MCF 10A (cell line): ENCODE results near the gene AP3M1. TPM values are rescaled to one million over a fixed set of nuclear protein-coding genes. Genes with fewer than 3 reads are reported as not detected.

ENCODE experiments used
- BruUV-seq: library from RNA; stranded (reverse); fragments of 400-500 nt; replicated peaks from 2 replicates; lab custom pipeline; 2021; lab: Mats Ljungman, UMichigan
- CTCF ChIA-PET: fragments of 300-600 bp; sonication (Branson Sonifier 250); formaldehyde crosslinking; extraction: SDS; loops from one replicate; lab custom pipeline; 2021; ENCODE audit warnings: antibody characterized with exemption, inconsistent platforms; lab: Yijun Ruan, JAX
- POLR2A ChIA-PET: fragments of 300-600, 350-650 bp; sonication (Branson Sonifier 250); formaldehyde crosslinking; extraction: SDS; loops from one replicate; lab custom pipeline; 2020; ENCODE audit warnings: antibody characterized with exemption, inconsistent platforms; lab: Yijun Ruan, JAX
- DNase-seq: peaks from one replicate; pipeline ENCODE4 v3.0.0-alpha.2; 2018; ENCODE audit not compliant: unreplicated experiment
- H3K27ac Mint-ChIP-seq: one replicate; pipeline ENCODE4 v1.8.0; 2022; ENCODE audit warnings: mild to moderate bottlenecking, low read depth, mixed read lengths; ENCODE audit not compliant: unreplicated experiment
- H3K27me3 Mint-ChIP-seq: one replicate; pipeline ENCODE4 v1.8.0; 2022; ENCODE audit warnings: mixed read lengths; ENCODE audit not compliant: insufficient read depth, unreplicated experiment
- H3K36me3 Mint-ChIP-seq: one replicate; pipeline ENCODE4 v1.8.0; 2022; ENCODE audit warnings: mild to moderate bottlenecking, moderate library complexity, mixed read lengths; ENCODE audit not compliant: insufficient read depth, unreplicated experiment
- H3K4me1 Mint-ChIP-seq: one replicate; pipeline ENCODE4 v1.8.0; 2022; ENCODE audit warnings: mixed read lengths; ENCODE audit not compliant: insufficient read depth, unreplicated experiment
- H3K4me3 Mint-ChIP-seq: one replicate; pipeline ENCODE4 v1.8.0; 2022; ENCODE audit warnings: mild to moderate bottlenecking, moderate library complexity, mixed read lengths; ENCODE audit not compliant: unreplicated experiment
- H3K9me3 Mint-ChIP-seq: one replicate; pipeline ENCODE4 v1.8.0; 2022; ENCODE audit warnings: mixed read lengths; ENCODE audit not compliant: unreplicated experiment
- CTCF ChIP-seq: fragments of 200-600 bp; IDR thresholded peaks from one replicate; pipeline ENCODE4 v1.8.0; 2022; ENCODE audit warnings: antibody characterized with exemption, mild to moderate bottlenecking; ENCODE audit not compliant: unreplicated experiment
- intact Hi-C: fragments of 100-400 bp; cut with micrococcal nuclease; formaldehyde crosslinking; loops from 2 replicates; pipeline ENCODE4 v1.14.1; 2022
- total RNA-seq: library from RNA; stranded (reverse); gene quantifications from 2 replicates; pipeline ENCODE4 v1.2.3, GENCODE V29; 2022

The AP3M1 gene
- total RNA-seq, 1 experiment from 2014 or later: 31.2 TPM

GRCh38 chr10:74086317-74086716 is 64.3 kb downstream of the AP3M1 start:
- Mint-ChIP-seq H3K9me3 (no peaks in the 10 kb centered on the region), H3K36me3 (peaks cover 60% of the 10 kb centered on the region), H3K4me1 (peaks cover 2% of the 10 kb centered on the region), H3K27ac (peak overlapping the region; percentile 12), H3K27me3 (no peaks in the 10 kb centered on the region), H3K4me3 (no peak overlapping the region)
- no peak for TF ChIP-seq CTCF
- no peak for DNase-seq
- intact Hi-C loops: no loop called here
- CTCF ChIA-PET: no interaction called here
- no TSS peak for BruUV-seq
- POLR2A ChIA-PET: no interaction called here

- TF ChIP-seq CTCF: no peak
These were observed 65.7 kb downstream of the AP3M1 start for GRCh38 chr10:74084955-74085354.

GRCh38 chr10:74083304-74083703 is 67.3 kb downstream of the AP3M1 start:
- POLR2A ChIA-PET: interaction anchor here (0.7 to 6.0 kb wide), 2 partner anchors 84 to 109 kb away, joined by 3 to 55 read pairs; partner anchors contain the start of gene VCL
- no peak overlapping the region for H3K27ac Mint-ChIP-seq
- peaks cover 31% of the 10 kb centered on the region for H3K36me3 Mint-ChIP-seq
- H3K27me3 Mint-ChIP-seq: no peaks in the 10 kb centered on the region
- intact Hi-C loops: loop anchor here (5.0 kb wide), 1 partner anchor 51 kb away; no protein-coding TSS in a partner anchor
- no peak for TF ChIP-seq CTCF
- DNase-seq: no peak
- no peak overlapping the region for H3K4me3 Mint-ChIP-seq
- H3K9me3 Mint-ChIP-seq: no peaks in the 10 kb centered on the region
- H3K4me1 Mint-ChIP-seq: peaks cover 19% of the 10 kb centered on the region
- CTCF ChIA-PET: interaction anchor here (1.0 to 4.5 kb wide), 4 partner anchors 26 to 197 kb away, joined by 3 to 30 read pairs (median 4); no protein-coding TSS in a partner anchor
- BruUV-seq: no TSS peak

More at GRCh38 chr10:74084955-74085354, 65.7 kb downstream of the AP3M1 start:
- peaks cover 9% of the 10 kb centered on the region for H3K4me1 Mint-ChIP-seq
- peak overlapping the region; percentile 12 for H3K27ac Mint-ChIP-seq
- BruUV-seq: no TSS peak
- H3K27me3 Mint-ChIP-seq: no peaks in the 10 kb centered on the region
- intact Hi-C loops: loop anchor here (5.0 kb wide), 1 partner anchor 53 kb away; no protein-coding TSS in a partner anchor
- no peaks in the 10 kb centered on the region for H3K9me3 Mint-ChIP-seq
- H3K36me3 Mint-ChIP-seq: peaks cover 46% of the 10 kb centered on the region
- no peak overlapping the region for H3K4me3 Mint-ChIP-seq
- DNase-seq: no peak
- ChIA-PET CTCF (no interaction called here), POLR2A (no interaction called here)

GRCh38 chr10:74081941-74082718 is 68.5 kb downstream of the AP3M1 start:
- Mint-ChIP-seq H3K4me3 (no peak overlapping the region), H3K27me3 (no peaks in the 10 kb centered on the region), H3K27ac (peak overlapping the region; percentile 22), H3K4me1 (peaks cover 23% of the 10 kb centered on the region), H3K36me3 (peaks cover 38% of the 10 kb centered on the region), H3K9me3 (no peaks in the 10 kb centered on the region)
- no peak for DNase-seq
- no TSS peak for BruUV-seq
- intact Hi-C loops: loop anchor here (1.0 to 5.0 kb wide), 5 partner anchors 50 to 196 kb away; no protein-coding TSS in a partner anchor
- POLR2A ChIA-PET: interaction anchor here (0.6 to 6.0 kb wide), 12 partner anchors 25 to 243 kb away, joined by 3 to 55 read pairs (median 5); partner anchors contain the start of gene VCL
- CTCF ChIA-PET: interaction anchor here (0.5 to 4.9 kb wide), 33 partner anchors 9 to 380 kb away, joined by 3 to 60 read pairs (median 4); no protein-coding TSS in a partner anchor
- TF ChIP-seq CTCF: no peak
